VCaP (cell line): ENCODE data around the gene OTUB1.
A peak's percentile ranks its signal among the peaks of the same experiment; 100 is the strongest.
"Not testable (repeated sequence)": the region's sequence is repeated elsewhere in the genome, so short reads cannot be mapped to it uniquely, and the experiment has no call there.

Experiments used
- H3K27ac ChIP-seq: fragments of 450-650 bp; 2 replicates; pipeline ENCODE4 v1.5.1; 2017
- CTCF ChIP-seq: fragments of 450-650 bp; conservative IDR thresholded peaks from 2 replicates; pipeline ENCODE4 v1.5.1; 2017; ENCODE audit warnings: mild to moderate bottlenecking, moderate library complexity

The OTUB1 gene

GRCh38 chr11:63963895-63964294 lies 22.3 kb upstream of the OTUB1 start:
- TF ChIP-seq CTCF = 0 out of 2 replicates have a peak, but pooled peaks have one; percentile 2
- H3K27ac ChIP-seq = not testable (repeated sequence)

GRCh38 chr11:63966444-63966843 lies 19.8 kb upstream of the OTUB1 start:
- no peak overlapping the region for H3K27ac ChIP-seq
- TF ChIP-seq CTCF = no peak

GRCh38 chr11:63969461-63969860 lies 16.8 kb upstream of the OTUB1 start:
- no peak for TF ChIP-seq CTCF
- H3K27ac ChIP-seq = no peak overlapping the region

- H3K27ac ChIP-seq = no peak overlapping the region
- TF ChIP-seq CTCF = no peak
These were observed 15.3 kb upstream of the OTUB1 start for GRCh38 chr11:63970902-63971301.

GRCh38 chr11:63973912-63974258 lies 12.4 kb upstream of the OTUB1 start:
- peak overlapping the region; percentile 99 for H3K27ac ChIP-seq

- TF ChIP-seq CTCF = peak; percentile 71
- peak within 1 kb of the TSS; percentile 99 for H3K27ac ChIP-seq
These were observed 11.7 kb upstream of the OTUB1 start, which contains the start of gene COX8A for GRCh38 chr11:63974259-63975143. TSS of gene COX8A (plus strand) at chr11:63974620. CDS start at chr11:63974681, 61 bp downstream.

- no peak for TF ChIP-seq CTCF
- H3K27ac ChIP-seq = peak overlapping the region; percentile 99
These were observed 7.5 kb upstream of the OTUB1 start for GRCh38 chr11:63978551-63979239.

GRCh38 chr11:63979426-63979825 lies 6.8 kb upstream of the OTUB1 start:
- TF ChIP-seq CTCF = peak; percentile 28

More at GRCh38 chr11:63979426-63979825, 6.8 kb upstream of the OTUB1 start:
- peak overlapping the region; percentile 99 for H3K27ac ChIP-seq
